Cardiac fibroblast (primary cell): ENCODE measurements around the gene ARPC5L.
A peak's percentile ranks its signal among the peaks of the same experiment; 100 is the strongest.

Experiments used
- DNase-seq, 2 donors: peaks; one replicate each; pipeline versions ENCODE4 v3.0.0 to v3.0.0-alpha.2; 2010; ENCODE audit warnings: low read depth in 2 of 2
- H3K4me3 ChIP-seq, 2 donors: replicated peaks in 1 of 2; 1 replicate in 1 of 2; 2 replicates in 1 of 2; pipeline ENCODE4 v1.5.1; 2011; ENCODE audit warnings: low read depth in 2 of 2, low read length in 2 of 2, mild to moderate bottlenecking in 2 of 2, moderate library complexity in 1 of 2
- TF ChIP-seq, protein P1 (sequence below): IDR thresholded peaks from one replicate; pipeline ENCODE4 v1.5.1; 2011; ENCODE audit warnings: low read depth, mild to moderate bottlenecking, low read length, inconsistent platforms

Gene ARPC5L

DNA sequence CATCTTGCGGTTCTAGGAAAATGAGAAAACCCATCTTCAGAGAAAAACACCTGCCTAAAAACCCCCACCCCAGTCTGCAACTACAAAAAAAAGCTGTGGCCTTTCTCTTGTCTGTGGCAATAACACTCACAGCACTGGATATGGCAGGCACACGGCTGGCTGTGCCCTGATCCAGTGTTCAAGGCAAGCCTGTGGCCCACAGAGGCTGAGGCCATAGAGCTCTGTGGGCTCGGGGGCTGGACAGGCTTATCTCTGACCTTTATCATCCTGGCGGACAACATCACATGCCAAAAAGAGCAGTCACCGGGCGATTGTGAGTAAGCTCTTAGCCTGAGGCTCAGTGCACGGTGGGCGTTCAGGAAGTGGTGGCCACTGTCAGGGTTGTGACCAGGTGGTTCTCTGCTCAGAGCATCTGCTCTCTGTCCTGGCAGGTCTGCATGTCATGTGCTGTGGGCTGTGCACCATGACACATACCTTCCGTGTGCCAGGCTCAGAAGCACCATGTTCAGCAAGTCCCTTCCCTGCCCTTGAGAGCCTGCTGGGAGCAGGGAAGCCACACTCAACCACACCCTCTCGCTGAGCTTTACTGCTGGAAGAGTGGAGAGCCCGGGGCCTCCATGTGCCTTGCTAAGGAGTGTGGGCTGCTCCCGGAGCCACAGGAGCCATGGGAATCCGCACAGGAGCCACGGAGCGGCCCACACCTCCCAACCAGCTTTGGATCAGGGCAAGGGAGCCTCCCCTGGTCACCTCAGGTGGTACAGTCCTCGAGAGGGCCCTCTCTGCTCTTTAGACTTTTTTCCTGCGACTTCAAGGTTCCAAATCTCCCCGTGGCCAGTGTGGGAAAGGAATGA, 43.3 kb upstream of the ARPC5L start:
- no peak overlapping the region for H3K4me3 ChIP-seq
- TF ChIP-seq, protein P1, sequence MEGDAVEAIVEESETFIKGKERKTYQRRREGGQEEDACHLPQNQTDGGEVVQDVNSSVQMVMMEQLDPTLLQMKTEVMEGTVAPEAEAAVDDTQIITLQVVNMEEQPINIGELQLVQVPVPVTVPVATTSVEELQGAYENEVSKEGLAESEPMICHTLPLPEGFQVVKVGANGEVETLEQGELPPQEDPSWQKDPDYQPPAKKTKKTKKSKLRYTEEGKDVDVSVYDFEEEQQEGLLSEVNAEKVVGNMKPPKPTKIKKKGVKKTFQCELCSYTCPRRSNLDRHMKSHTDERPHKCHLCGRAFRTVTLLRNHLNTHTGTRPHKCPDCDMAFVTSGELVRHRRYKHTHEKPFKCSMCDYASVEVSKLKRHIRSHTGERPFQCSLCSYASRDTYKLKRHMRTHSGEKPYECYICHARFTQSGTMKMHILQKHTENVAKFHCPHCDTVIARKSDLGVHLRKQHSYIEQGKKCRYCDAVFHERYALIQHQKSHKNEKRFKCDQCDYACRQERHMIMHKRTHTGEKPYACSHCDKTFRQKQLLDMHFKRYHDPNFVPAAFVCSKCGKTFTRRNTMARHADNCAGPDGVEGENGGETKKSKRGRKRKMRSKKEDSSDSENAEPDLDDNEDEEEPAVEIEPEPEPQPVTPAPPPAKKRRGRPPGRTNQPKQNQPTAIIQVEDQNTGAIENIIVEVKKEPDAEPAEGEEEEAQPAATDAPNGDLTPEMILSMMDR = no peak
- no peak for DNase-seq

DNA sequence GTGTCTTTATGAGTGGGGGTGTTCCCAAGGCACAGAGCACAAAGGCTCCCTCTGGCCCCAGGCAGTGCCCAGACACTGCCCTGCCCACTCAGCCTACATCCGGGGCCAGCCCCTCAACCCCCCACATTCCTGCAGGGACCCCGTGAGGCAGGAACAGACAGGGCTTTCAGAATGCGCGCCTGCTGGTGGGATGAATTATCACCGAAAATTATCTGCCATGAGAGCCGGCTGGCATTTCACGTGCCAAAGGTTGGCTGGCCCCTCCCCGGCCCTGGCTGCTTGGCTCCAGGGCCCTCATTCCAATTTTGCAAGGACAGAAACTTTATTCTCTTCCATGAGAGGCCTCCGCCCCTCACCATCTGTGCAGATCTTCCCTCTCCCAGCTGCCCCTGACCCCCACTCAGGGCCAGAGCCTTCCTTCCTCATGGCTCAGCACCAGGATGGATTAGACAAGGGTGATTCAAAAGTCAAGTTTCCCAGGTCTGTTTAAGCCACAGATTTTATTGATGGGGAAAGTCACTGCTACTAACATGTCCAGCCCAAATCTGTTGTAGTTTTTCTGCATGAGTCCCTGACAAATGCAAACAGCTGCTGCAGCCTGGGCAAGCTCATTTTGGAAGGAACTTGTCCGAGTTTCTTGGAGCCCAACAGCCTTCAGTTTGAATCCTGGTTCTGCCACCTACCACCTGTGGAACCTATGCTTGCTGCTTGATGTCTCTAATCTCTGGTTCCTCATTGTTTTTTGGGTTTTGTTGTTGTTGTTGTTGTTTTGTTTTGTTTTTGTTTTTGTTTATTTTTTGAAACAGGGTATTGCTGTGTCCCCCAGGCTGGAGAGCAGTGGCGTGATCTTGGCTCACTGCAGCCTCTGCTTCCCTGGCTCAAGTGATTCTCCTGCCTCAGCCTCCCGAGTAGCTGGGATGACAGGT, 41.0 kb upstream of the ARPC5L start:
- TF ChIP-seq, protein P1 = no peak
- no peak overlapping the region for H3K4me3 ChIP-seq
- no peak for DNase-seq

DNA sequence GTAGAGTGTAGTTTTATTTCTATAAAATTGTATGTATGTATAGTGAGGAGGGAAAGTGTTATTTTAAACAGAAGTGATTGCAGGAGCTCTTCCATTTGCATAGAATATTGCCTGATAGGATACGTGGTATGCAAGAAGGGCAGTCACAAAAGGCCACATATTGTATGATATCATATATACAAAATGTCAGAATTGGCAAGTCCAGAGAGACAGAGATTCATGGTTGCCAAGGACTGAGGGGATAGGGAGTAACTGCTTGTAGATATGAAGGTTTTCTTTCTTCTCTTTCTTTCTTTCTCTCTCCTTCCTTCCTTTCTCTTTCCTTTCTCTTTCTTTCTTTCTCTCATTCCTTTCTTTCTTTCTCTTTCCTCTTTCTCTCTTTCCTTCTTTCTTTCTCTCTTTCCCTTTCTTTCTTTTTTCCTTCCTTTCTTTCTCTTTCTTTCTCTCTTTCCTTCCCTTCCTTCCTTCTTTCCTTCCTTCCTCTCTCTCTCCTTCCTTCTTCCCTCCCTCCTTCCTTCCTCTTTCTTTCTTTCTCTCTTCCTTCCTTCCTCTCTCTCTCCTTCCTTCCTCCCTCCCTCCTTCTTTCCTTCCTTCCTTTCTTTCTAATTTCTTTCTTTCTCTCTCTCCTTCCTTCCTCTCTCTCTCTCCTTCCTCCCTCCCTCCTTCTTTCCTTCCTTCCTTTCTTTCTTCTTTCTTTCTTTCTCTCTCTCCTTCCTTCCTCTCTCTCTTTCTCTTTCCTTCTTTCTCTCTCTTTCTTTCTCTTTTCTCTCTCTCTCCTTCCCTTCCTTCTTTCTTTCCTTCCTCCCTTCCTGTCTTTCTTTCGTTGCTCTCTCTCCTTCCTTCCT, 33.2 kb upstream of the ARPC5L start:
- DNase-seq = no peak
- H3K4me3 ChIP-seq = no peak overlapping the region
- TF ChIP-seq, protein P1 = no peak

DNA sequence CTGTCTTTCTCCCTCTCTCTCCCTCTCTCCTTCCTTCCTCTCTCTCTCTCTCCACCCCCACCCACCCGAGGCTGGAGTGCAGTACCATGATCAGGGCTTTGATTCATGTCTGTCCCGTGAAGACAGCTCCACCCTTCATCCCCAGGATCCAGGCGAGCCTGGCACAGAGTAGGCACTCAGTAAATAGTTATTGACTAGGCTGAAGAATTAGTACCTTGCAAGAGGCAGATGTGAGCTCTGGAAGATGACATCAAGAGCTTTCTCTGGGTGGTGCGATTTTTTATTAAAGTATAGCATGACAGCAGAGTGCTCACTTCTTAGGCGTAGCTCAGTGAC, 32.6 kb upstream of the ARPC5L start:
- no peak for DNase-seq
- no peak overlapping the region for H3K4me3 ChIP-seq
- TF ChIP-seq, protein P1 = no peak

DNA sequence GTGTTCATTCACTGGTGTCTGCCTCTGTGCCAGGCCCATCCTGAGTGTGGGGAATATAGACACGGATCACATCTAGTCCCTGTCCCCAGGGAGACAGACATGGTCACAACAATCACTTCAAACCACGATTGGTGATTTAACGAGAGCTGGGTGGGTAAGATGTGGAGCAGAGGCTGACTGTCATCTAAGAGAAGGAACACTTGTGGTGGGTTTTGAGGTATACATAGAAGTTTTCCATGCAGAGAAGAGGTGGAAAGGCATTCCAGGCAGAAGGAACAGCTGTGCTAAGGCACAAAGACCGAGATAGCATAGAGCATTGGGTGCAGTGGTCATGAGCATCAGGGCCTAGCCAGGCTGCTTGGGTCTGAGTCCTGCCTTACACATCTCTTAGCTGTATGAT, 31.3 kb upstream of the ARPC5L start:
- TF ChIP-seq, protein P1 = no peak
- no peak for DNase-seq
- H3K4me3 ChIP-seq = no peak overlapping the region

DNA sequence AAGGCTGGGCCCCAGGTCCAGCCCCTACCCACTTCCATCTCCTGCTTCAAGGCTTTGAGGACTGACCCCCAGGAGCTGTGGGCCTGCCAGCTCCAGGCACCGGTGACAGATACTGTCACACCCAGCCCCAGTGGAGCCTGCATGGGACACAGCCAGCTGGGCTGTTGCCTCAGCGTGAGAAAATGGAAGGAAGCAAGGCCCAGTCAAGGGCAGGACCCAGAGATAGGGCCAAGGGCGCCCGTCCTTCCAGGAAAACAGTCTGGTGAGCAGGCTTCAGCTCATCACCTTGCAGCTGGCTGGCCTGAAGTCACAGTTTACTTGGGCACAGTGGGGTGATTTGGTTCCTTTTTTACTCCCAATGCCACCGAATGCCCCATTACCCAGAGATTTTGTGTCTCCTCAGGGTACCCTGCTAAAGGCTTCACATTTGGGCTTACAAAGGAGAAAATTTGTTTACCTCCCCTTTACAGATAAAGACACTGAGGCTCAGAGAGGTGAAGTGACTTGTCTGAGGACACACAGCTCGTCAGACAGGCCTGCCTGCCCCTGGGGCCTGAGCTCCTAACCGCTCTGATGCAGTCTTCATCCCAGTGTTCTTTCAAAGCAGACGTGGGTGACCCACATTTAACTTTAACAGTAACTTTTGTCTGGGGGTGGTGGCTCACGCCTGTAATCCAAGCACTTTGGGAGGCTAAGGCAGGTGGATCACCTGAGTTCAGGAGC, 30.1 kb upstream of the ARPC5L start:
- TF ChIP-seq, protein P1 = no peak
- H3K4me3 ChIP-seq = no peak overlapping the region
- peak in 1 of 2 donors; percentile 28 for DNase-seq
